Aorta (tissue), 5 donors: ENCODE measurements around the gene CEACAM5. TPM values are rescaled to one million over a fixed set of nuclear protein-coding genes. Genes with fewer than 3 reads are reported as not detected.

Source experiments
- ATAC-seq: fragments of 200-7000 bp; cut with Tn5 transposase; one replicate; pipeline ENCODE4 v1.9.1; 2022; ENCODE audit warnings: moderate library complexity; ENCODE audit not compliant: low FRiP score
- DNase-seq, 2 donors: peaks; one replicate each; pipeline ENCODE4 v3.0.0-alpha.2; 2020
- H3K27ac ChIP-seq, 2 donors: one replicate each; pipeline ENCODE4 v1.5.1; 2013; ENCODE audit warnings: low read length in 2 of 2, mild to moderate bottlenecking in 2 of 2, moderate library complexity in 2 of 2, control low read depth in 1 of 2, inconsistent platforms in 1 of 2, low read depth in 1 of 2
- H3K27me3 ChIP-seq, 2 donors: one replicate each; pipeline ENCODE4 v1.6.1; 2013; ENCODE audit warnings: control low read depth in 1 of 2, low read length in 1 of 2, mild to moderate bottlenecking in 1 of 2, moderate library complexity in 1 of 2; ENCODE audit not compliant: insufficient read depth in 2 of 2, control insufficient read depth in 1 of 2
- H3K36me3 ChIP-seq, 2 donors: one replicate each; pipeline ENCODE4 v1.6.1; 2013; ENCODE audit warnings: control low read depth in 1 of 2, low read length in 1 of 2, mild to moderate bottlenecking in 1 of 2; ENCODE audit not compliant: insufficient read depth in 2 of 2, control insufficient read depth in 1 of 2
- H3K4me1 ChIP-seq, 2 donors: one replicate each; pipeline ENCODE4 v1.6.1; 2013; ENCODE audit warnings: low read length in 2 of 2, control low read depth in 1 of 2, mild to moderate bottlenecking in 1 of 2, moderate library complexity in 1 of 2; ENCODE audit not compliant: insufficient read depth in 2 of 2, control insufficient read depth in 1 of 2
- H3K4me3 ChIP-seq, 2 donors: one replicate each; pipeline ENCODE4 v1.5.1; 2013; ENCODE audit warnings: low read length in 2 of 2, control low read depth in 1 of 2, mild to moderate bottlenecking in 1 of 2
- H3K9me3 ChIP-seq: one replicate; pipeline ENCODE4 v1.6.1; 2013; ENCODE audit warnings: mild to moderate bottlenecking, low read length; ENCODE audit not compliant: control insufficient read depth
- WGBS, 2 donors: extraction: QIAGEN DNeasy Blood & Tissue Kit; methylation state at CpG; one replicate each; pipeline ENCODE4 v1.1.7; 2013; 5-methylcytosine and 5-hydroxymethylcytosine counted together
- intact Hi-C, 2 donors: fragments of 100-400 bp; cut with DNase I; formaldehyde crosslinking; loops; one replicate each; pipeline versions ENCODE4 v1.14.2 to v1.15.0; 2022
- long read RNA-seq, 2 donors: library from polyadenylated mRNA; unstranded; transcript quantifications; one replicate each; pipeline ENCODE4 v2.0.0, GENCODE V29; 2020 to 2021
- polyA plus RNA-seq, 2 donors: library from polyadenylated mRNA; stranded (reverse); fragments of 200-250 nt; gene quantifications; one replicate each; pipeline ENCODE4 v1.2.3, GENCODE V29; 2013
- total RNA-seq, 2 donors: library from RNA; stranded (reverse); fragmentation: NEBNext Ultra II Directional; extraction: Animal tissue kit (Norgen Biotek cat#: 25700); gene quantifications; one replicate each; pipeline ENCODE4 v1.2.1, GENCODE V29; 2021
- donor health status: healthy with polysubstance abuse.
- donor health status: Bipolar disorder and iron deficiency.
- donor health status: DM: no; HTN: no; CAD: no.
- donor health status: DM: no; HTN: no; CAD: no.
- donor health status: DM: yes; HTN: yes; CAD: no.

CEACAM5 gene
- 1 to 10 TPM in 1 of 2 donors, under 1 TPM in 1; 0.30 to 1.0 TPM for total RNA-seq
- 1 to 10 TPM in 1 of 2 donors, under 1 TPM in 1; 0.67 to 9.4 TPM for polyA plus RNA-seq
- long read RNA-seq, donor 1 = 0 reads
- long read RNA-seq, donor 2 = 0 reads

DNA sequence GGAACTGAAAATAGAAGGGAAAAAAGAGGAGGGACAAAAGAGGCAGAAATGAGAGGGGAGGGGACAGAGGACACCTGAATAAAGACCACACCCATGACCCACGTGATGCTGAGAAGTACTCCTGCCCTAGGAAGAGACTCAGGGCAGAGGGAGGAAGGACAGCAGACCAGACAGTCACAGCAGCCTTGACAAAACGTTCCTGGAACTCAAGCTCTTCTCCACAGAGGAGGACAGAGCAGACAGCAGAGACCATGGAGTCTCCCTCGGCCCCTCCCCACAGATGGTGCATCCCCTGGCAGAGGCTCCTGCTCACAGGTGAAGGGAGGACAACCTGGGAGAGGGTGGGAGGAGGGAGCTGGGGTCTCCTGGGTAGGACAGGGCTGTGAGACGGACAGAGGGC, at the start of gene CEACAM5:
Gene CEACAM5 (plus strand): TSS at position 146 of the 400 bp plus-strand sequence. CDS start 106 bp downstream, at position 252.
- Histone ChIP-seq H3K4me1 (no peaks in the 10 kb centered on the region), H3K27me3 (no peaks in the 10 kb centered on the region), H3K36me3 (no peaks in the 10 kb centered on the region), H3K9me3 (no peaks in the 10 kb centered on the region), H3K27ac (no peak within 1 kb of the TSS), H3K4me3 (no peak within 1 kb of the TSS)
- intact Hi-C loops = no loop called here
- DNase-seq (peak in 1 of 2 donors; percentile 33), ATAC-seq (no peak)
- WGBS, 2 donors = 36 to 41% methylated on average over 4 of the region's 4 CpGs

DNA sequence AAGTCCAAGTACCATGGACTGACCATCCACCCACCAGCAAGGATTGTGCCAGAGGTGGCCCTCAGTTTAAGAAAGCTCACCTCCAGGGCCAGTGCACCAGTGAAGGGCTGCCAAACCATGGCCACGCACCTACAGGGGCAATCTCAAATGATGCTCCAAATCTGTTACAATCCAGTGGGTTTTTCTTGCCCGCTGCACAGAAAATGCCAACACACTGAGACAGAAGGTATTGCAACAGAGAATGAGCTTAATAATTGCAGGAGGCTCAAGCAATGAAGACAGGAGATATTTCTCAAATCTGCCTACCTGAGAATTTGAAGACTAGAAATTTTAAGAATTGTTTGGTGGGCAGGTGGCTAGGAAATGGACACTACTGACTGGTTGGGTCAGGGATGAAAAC, 42.4 kb upstream of the CEACAM5 start:
- ATAC-seq (no peak), DNase-seq (no peak)
- intact Hi-C loops = no loop called here
- peaks cover 0 to 2% of the 10 kb centered on the region in 2 donors for H3K27me3 ChIP-seq
- no peaks in the 10 kb centered on the region for H3K36me3 ChIP-seq
- WGBS, 2 donors = 65 to 72% methylated on average over 2 of the region's 2 CpGs
- peaks cover 4% of the 10 kb centered on the region for H3K9me3 ChIP-seq
- no peak overlapping the region for H3K4me3 ChIP-seq
- no peak overlapping the region for H3K27ac ChIP-seq
- H3K4me1 ChIP-seq = no peaks in the 10 kb centered on the region

DNA sequence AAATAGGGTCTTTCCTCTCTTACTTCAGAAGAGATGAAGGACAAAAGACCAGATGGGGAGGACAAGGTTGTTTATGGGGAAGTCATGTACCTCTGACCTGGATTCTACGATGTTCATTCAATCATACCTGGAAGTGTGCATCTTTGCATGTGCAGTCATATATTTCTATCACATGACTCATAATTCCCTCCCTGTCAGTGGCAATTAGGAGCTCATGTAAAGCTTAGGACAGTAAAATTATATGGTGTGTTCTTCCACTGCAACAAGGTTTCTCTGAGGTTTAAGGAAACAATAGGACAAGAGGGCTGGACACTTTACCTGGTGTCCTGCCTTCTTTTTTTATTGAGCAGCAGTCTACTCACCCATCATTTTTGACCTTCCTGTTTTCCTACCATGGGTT, 40.1 kb upstream of the CEACAM5 start:
- Histone ChIP-seq H3K36me3 (no peaks in the 10 kb centered on the region), H3K27me3 (peaks cover 0 to 2% of the 10 kb centered on the region in 2 donors), H3K4me1 (no peaks in the 10 kb centered on the region), H3K27ac (no peak overlapping the region), H3K4me3 (no peak overlapping the region), H3K9me3 (peaks cover 4% of the 10 kb centered on the region)
- intact Hi-C loops = no loop called here
- 63 to 67% methylated on average over 1 of the region's 1 CpG for WGBS, 2 donors
- DNase-seq = no peak
- ATAC-seq = no peak

DNA sequence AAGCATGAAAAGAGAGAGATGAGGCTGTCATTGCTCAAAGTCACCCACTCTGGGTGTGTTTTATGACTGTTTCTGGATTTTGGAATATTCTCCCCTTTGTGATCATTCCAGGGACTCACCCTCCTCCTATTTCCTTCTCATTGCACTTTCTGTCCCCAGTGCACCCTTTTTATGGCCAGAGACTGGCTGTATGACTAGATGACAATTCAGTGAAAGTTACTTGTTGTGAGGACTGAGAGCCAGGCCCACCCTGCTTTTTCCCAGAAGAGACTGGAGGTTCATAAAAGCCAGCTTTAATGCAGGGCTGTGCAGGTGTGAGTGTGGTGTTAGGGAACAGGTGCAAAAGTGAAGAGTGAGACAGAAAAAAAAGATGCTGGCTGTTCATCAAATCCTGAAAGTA, 37.7 kb upstream of the CEACAM5 start:
- Histone ChIP-seq H3K36me3 (no peaks in the 10 kb centered on the region), H3K27me3 (peaks cover 0 to 4% of the 10 kb centered on the region in 2 donors), H3K4me1 (no peaks in the 10 kb centered on the region), H3K4me3 (no peak overlapping the region), H3K27ac (no peak overlapping the region), H3K9me3 (peaks cover 4% of the 10 kb centered on the region)
- intact Hi-C loops = no loop called here
- DNase-seq = no peak
- no peak for ATAC-seq

DNA sequence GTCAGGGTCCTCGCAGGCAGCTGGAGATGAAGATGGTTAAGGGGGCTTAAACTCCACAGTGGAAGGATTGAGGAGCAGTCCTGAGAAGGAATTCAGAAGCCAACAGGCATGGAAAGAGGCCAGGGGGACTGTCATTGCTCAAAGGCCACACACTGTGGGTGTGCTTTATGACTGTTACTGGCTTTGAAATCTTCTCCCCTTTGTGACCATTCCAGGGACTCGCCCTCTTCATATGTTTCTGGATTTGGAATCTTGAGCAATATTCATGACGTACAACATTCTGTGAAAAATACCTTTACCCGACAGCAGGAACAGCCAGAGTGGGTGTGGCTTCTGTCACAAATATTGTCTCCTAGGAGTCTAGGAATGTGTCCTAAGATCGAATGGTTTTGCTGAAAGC, 36.9 kb upstream of the CEACAM5 start:
- no peaks in the 10 kb centered on the region for H3K9me3 ChIP-seq
- DNase-seq (no peak), ATAC-seq (no peak)
- peaks cover 0 to 4% of the 10 kb centered on the region in 2 donors for H3K27me3 ChIP-seq
- intact Hi-C loops = no loop called here
- H3K4me3 ChIP-seq = no peak overlapping the region
- no peaks in the 10 kb centered on the region for H3K4me1 ChIP-seq
- 68 to 72% methylated on average over 5 of the region's 5 CpGs for WGBS, 2 donors
- no peak overlapping the region for H3K27ac ChIP-seq
- no peaks in the 10 kb centered on the region for H3K36me3 ChIP-seq

DNA sequence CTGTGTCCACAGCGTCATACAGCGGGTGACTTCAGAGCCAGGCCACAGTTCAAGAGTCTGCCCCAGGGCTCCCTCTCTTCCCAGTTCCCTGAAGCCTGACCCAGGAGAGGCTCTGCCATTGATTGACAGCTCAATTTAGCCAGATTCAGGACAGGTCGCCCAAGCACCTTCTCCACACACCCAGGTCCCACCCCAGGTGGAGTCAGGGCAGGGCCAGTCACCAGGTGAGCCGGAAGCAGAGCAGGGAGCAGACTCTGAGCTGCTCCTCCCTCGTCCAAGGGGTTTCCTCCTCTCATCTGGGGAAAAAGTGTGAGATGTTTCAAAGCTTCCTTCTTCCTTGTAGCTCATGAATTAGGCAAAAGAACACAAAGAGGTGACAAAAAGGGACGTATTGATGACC, 26.0 kb upstream of the CEACAM5 start:
- Histone ChIP-seq H3K4me1 (no peaks in the 10 kb centered on the region), H3K4me3 (no peak overlapping the region), H3K27ac (no peak overlapping the region), H3K36me3 (no peaks in the 10 kb centered on the region), H3K9me3 (no peaks in the 10 kb centered on the region), H3K27me3 (no peaks in the 10 kb centered on the region)
- peak; percentile 33 for ATAC-seq
- 33 to 53% methylated on average over 6 of the region's 6 CpGs for WGBS, 2 donors
- intact Hi-C loops = no loop called here
- no peak for DNase-seq

DNA sequence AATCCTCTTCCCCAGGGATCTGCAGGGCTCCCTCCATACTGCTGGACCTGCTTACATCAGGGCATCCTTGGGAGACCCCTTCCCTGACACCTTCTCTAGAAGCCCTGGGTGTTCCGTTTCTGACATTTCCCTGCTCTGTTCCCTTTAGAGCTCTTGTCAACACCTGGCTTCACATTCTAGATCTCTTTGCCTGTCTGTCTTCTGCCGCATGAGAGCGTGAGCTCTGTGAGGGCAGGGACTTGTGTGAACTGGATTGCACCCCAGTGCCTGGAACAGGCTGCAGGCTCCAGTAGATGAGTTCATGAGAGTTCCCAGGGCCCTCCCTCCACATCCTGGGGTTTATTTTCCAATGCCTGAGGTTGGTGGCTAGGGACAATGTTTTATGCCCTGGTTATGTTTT, 21.0 kb upstream of the CEACAM5 start:
- no peak for ATAC-seq
- intact Hi-C loops = no loop called here
- no peaks in the 10 kb centered on the region for H3K4me1 ChIP-seq
- no peak overlapping the region for H3K4me3 ChIP-seq
- no peaks in the 10 kb centered on the region for H3K27me3 ChIP-seq
- DNase-seq = no peak
- WGBS, 2 donors = 82 to 83% methylated on average over 3 of the region's 3 CpGs
- H3K9me3 ChIP-seq = peaks cover 3% of the 10 kb centered on the region
- H3K27ac ChIP-seq = no peak overlapping the region
- no peaks in the 10 kb centered on the region for H3K36me3 ChIP-seq

DNA sequence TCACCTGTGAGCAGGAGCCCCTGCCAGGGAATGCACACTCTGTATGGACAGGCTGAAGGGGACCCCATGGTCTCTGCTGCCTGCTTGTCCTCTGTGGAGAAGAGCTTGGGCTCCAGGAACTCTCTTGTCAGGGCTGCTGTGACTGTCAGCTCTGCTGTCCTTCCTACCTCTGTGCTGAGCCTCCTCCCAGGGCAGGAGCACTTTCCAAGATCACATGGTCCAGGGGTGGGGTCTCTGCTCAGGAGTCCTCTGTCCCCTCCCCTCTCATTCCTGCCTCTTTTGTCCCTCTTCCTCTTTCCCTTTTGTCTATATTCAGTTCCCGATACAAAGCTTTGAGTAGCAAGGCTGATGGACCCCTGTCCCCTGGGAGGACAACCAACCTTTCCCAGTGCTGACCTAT, 20.3 kb upstream of the CEACAM5 start, which contains the start of gene CEACAM7:
Gene CEACAM7 (minus strand): TSS at position 173 of the 400 bp plus-strand sequence. CDS start 105 bp downstream, at position 68.
- DNase-seq (no peak), ATAC-seq (no peak)
- H3K27me3 ChIP-seq = no peaks in the 10 kb centered on the region
- WGBS, 2 donors = 53 to 76% methylated on average over 1 of the region's 1 CpG
- H3K36me3 ChIP-seq = no peaks in the 10 kb centered on the region
- intact Hi-C loops = no loop called here
- peaks cover 3% of the 10 kb centered on the region for H3K9me3 ChIP-seq
- H3K27ac ChIP-seq = no peak within 1 kb of the TSS
- H3K4me3 ChIP-seq = no peak within 1 kb of the TSS
- H3K4me1 ChIP-seq = no peaks in the 10 kb centered on the region

DNA sequence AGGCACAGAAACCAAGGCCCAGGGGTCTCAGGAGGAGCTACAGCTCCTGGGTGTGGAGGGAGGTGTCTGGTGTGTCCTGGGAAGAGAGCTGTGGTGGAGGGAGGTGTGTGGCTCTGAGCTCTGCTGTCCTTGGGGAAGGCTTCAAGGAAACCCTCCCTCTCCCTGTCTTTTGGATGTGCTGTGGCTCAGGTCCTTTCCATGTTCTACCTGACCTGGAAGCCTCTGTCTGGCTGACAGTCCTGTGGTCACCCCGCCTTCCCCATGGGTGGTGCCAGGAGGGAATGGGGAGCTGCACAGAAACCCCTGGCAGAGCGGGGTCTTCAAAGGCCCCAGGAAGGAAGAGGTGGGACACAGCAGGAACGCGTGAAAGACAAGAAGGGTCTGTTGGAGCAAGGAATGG, 19.7 kb upstream of the CEACAM5 start:
- H3K4me3 ChIP-seq = no peak overlapping the region
- DNase-seq (no peak), ATAC-seq (no peak)
- 64 to 69% methylated on average over 3 to 4 of the region's 4 CpGs for WGBS, 2 donors
- no peaks in the 10 kb centered on the region for H3K4me1 ChIP-seq
- H3K27me3 ChIP-seq = no peaks in the 10 kb centered on the region
- no peaks in the 10 kb centered on the region for H3K36me3 ChIP-seq
- H3K9me3 ChIP-seq = peaks cover 3% of the 10 kb centered on the region
- no peak overlapping the region for H3K27ac ChIP-seq
- intact Hi-C loops = no loop called here
